Ovary (tissue), 3 donors: ENCODE measurements around the gene FKBP6.
"Not testable (repeated sequence)": the region's sequence is repeated elsewhere in the genome, so short reads cannot be mapped to it uniquely, and the experiment has no call there.

Experiments
- POLR2A ChIP-seq: fragments of 450-650 bp; IDR thresholded peaks from one replicate; pipeline ENCODE4 v1.6.1; 2017; ENCODE audit warnings: antibody characterized with exemption, mild to moderate bottlenecking, moderate library complexity
- TF ChIP-seq, protein P1 (sequence below), 3 donors: fragments of 450-650 bp in 2 of 3; fragments of 200-600 bp in 1 of 3; IDR thresholded peaks; one replicate each; pipeline versions ENCODE4 v1.5.1 to v1.8.0; 2016 to 2022; ENCODE audit warnings: antibody characterized with exemption in 3 of 3, mild to moderate bottlenecking in 1 of 3
- donor health status: DM: no; HTN: no; CAD: no.

- TF ChIP-seq, protein P1, sequence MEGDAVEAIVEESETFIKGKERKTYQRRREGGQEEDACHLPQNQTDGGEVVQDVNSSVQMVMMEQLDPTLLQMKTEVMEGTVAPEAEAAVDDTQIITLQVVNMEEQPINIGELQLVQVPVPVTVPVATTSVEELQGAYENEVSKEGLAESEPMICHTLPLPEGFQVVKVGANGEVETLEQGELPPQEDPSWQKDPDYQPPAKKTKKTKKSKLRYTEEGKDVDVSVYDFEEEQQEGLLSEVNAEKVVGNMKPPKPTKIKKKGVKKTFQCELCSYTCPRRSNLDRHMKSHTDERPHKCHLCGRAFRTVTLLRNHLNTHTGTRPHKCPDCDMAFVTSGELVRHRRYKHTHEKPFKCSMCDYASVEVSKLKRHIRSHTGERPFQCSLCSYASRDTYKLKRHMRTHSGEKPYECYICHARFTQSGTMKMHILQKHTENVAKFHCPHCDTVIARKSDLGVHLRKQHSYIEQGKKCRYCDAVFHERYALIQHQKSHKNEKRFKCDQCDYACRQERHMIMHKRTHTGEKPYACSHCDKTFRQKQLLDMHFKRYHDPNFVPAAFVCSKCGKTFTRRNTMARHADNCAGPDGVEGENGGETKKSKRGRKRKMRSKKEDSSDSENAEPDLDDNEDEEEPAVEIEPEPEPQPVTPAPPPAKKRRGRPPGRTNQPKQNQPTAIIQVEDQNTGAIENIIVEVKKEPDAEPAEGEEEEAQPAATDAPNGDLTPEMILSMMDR (IDR thresholded peaks at IDR 0.05): not testable (repeated sequence)
- not testable (repeated sequence) for TF ChIP-seq POLR2A
Measured at GRCh38 chr7:73302846-73303245, 25.1 kb upstream of the FKBP6 start.
